ENCODE data around the gene CABCOCO1.

CABCOCO1 gene

GRCh38 chr10:61662794-61663259, at the start of gene CABCOCO1:
Gene CABCOCO1, plus strand, starts transcription at chr10:61662929. Its CDS starts 44 bp downstream, at chr10:61662973.
- Histone ChIP-seq H3K36me3 (replicated peaks; ENCODE audit: low read depth, low read length) (no peaks in the 10 kb centered on the region), H3K9ac (ENCODE audit: low read length) (no peak within 1 kb of the TSS), H2AFZ (ENCODE audit: low read depth, low read length) (no peak within 1 kb of the TSS), H4K20me1 (ENCODE audit: insufficient read depth, low read length) (no peaks in the 10 kb centered on the region), H3K4me1 (ENCODE audit: low read length) (no peaks in the 10 kb centered on the region), H3K4me2 (ENCODE audit: low read length) (no peak within 1 kb of the TSS), H3K4me3 (ENCODE audit: low read length) (no peak within 1 kb of the TSS), H3K9me3 (ENCODE audit: insufficient read depth, low read length) (no peaks in the 10 kb centered on the region), H3K79me2 (ENCODE audit: low read length) (no peaks in the 10 kb centered on the region), H3K27me3 (ENCODE audit: low read depth, low read length) (no peaks in the 10 kb centered on the region), H3K27ac (ENCODE audit: low read length) (no peak within 1 kb of the TSS)
- no peak for TF ChIP-seq CTCF (IDR thresholded peaks at IDR 0.05; ENCODE audit: low read depth, low read length)
- TF ChIP-seq EZH2phosphoT487 (IDR thresholded peaks at IDR 0.05; ENCODE audit: low read depth) = no peak

- H3K9me3 ChIP-seq (ENCODE audit: insufficient read depth, low read length) = no peaks in the 10 kb centered on the region
- no peak overlapping the region for H3K4me2 ChIP-seq (ENCODE audit: low read length)
- no peak overlapping the region for H3K9ac ChIP-seq (ENCODE audit: low read length)
- no peak overlapping the region for H2AFZ ChIP-seq (ENCODE audit: low read depth, low read length)
- H4K20me1 ChIP-seq (ENCODE audit: insufficient read depth, low read length) = no peaks in the 10 kb centered on the region
- H3K79me2 ChIP-seq (ENCODE audit: low read length) = no peaks in the 10 kb centered on the region
- no peaks in the 10 kb centered on the region for H3K27me3 ChIP-seq (ENCODE audit: low read depth, low read length)
- no peaks in the 10 kb centered on the region for H3K36me3 ChIP-seq (replicated peaks; ENCODE audit: low read depth, low read length)
- no peak overlapping the region for H3K27ac ChIP-seq (ENCODE audit: low read length)
- no peak overlapping the region for H3K4me3 ChIP-seq (ENCODE audit: low read length)
- H3K4me1 ChIP-seq (ENCODE audit: low read length) = no peaks in the 10 kb centered on the region
- TF ChIP-seq EZH2phosphoT487 (IDR thresholded peaks at IDR 0.05; ENCODE audit: low read depth) (no peak), CTCF (IDR thresholded peaks at IDR 0.05; ENCODE audit: low read depth, low read length) (no peak)
Measured at GRCh38 chr10:61613665-61614064, 49.1 kb upstream of the CABCOCO1 start.

- no peak overlapping the region for H3K4me3 ChIP-seq (ENCODE audit: low read length)
- H3K27me3 ChIP-seq (ENCODE audit: low read depth, low read length) = no peaks in the 10 kb centered on the region
- no peak overlapping the region for H3K9ac ChIP-seq (ENCODE audit: low read length)
- H3K4me2 ChIP-seq (ENCODE audit: low read length) = no peak overlapping the region
- H2AFZ ChIP-seq (ENCODE audit: low read depth, low read length) = no peak overlapping the region
- no peaks in the 10 kb centered on the region for H3K79me2 ChIP-seq (ENCODE audit: low read length)
- no peak overlapping the region for H3K27ac ChIP-seq (ENCODE audit: low read length)
- no peaks in the 10 kb centered on the region for H3K36me3 ChIP-seq (replicated peaks; ENCODE audit: low read depth, low read length)
- H3K4me1 ChIP-seq (ENCODE audit: low read length) = no peaks in the 10 kb centered on the region
- TF ChIP-seq EZH2phosphoT487 (IDR thresholded peaks at IDR 0.05; ENCODE audit: low read depth) (no peak), CTCF (IDR thresholded peaks at IDR 0.05; ENCODE audit: low read depth, low read length) (no peak)
- no peaks in the 10 kb centered on the region for H4K20me1 ChIP-seq (ENCODE audit: insufficient read depth, low read length)
- no peaks in the 10 kb centered on the region for H3K9me3 ChIP-seq (ENCODE audit: insufficient read depth, low read length)
Measured at GRCh38 chr10:61616611-61617010, 46.1 kb upstream of the CABCOCO1 start.

- H3K36me3 ChIP-seq (replicated peaks; ENCODE audit: low read depth, low read length) = no peaks in the 10 kb centered on the region
- H3K27ac ChIP-seq (ENCODE audit: low read length) = no peak overlapping the region
- no peak overlapping the region for H3K4me3 ChIP-seq (ENCODE audit: low read length)
Measured at GRCh38 chr10:61617180-61617579, 45.5 kb upstream of the CABCOCO1 start.

More at GRCh38 chr10:61617180-61617579, 45.5 kb upstream of the CABCOCO1 start:
- Histone ChIP-seq H3K4me2 (ENCODE audit: low read length) (no peak overlapping the region), H3K27me3 (ENCODE audit: low read depth, low read length) (no peaks in the 10 kb centered on the region), H2AFZ (ENCODE audit: low read depth, low read length) (no peak overlapping the region), H3K9ac (ENCODE audit: low read length) (no peak overlapping the region), H3K4me1 (ENCODE audit: low read length) (no peaks in the 10 kb centered on the region), H4K20me1 (ENCODE audit: insufficient read depth, low read length) (no peaks in the 10 kb centered on the region), H3K79me2 (ENCODE audit: low read length) (no peaks in the 10 kb centered on the region), H3K9me3 (ENCODE audit: insufficient read depth, low read length) (no peaks in the 10 kb centered on the region)
- TF ChIP-seq CTCF (IDR thresholded peaks at IDR 0.05; ENCODE audit: low read depth, low read length) (no peak), EZH2phosphoT487 (IDR thresholded peaks at IDR 0.05; ENCODE audit: low read depth) (no peak)
